GM21786 (cell line): ENCODE data around the gene GRK5.

Source experiments
- ATAC-seq: cut with Tn5 transposase; IDR thresholded peaks from one replicate; pipeline ENCODE4 v1.9.1; 2021; ENCODE audit not compliant: unreplicated experiment

GRK5 gene

DNA sequence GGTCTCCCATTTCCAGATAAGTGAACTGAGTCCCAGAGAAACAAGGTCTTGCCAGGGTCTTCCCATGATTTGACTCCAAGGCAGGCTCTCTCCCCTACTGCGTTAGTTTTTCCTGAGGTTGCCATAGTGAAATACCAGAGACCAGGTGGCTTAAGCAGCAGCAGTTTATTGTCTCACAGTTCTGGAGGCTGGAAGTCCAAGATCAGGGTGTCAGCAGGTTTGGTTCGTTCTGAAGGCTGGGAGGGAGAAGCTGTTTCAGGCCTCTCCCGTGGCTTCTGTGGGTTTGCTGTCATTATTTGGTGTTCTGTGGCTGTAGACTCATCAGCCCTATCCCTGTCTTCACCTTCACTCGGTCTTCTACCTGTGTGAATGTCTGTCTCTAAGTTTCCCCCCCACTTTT is 129.9 kb downstream of the GRK5 start:
- no peak for ATAC-seq

DNA sequence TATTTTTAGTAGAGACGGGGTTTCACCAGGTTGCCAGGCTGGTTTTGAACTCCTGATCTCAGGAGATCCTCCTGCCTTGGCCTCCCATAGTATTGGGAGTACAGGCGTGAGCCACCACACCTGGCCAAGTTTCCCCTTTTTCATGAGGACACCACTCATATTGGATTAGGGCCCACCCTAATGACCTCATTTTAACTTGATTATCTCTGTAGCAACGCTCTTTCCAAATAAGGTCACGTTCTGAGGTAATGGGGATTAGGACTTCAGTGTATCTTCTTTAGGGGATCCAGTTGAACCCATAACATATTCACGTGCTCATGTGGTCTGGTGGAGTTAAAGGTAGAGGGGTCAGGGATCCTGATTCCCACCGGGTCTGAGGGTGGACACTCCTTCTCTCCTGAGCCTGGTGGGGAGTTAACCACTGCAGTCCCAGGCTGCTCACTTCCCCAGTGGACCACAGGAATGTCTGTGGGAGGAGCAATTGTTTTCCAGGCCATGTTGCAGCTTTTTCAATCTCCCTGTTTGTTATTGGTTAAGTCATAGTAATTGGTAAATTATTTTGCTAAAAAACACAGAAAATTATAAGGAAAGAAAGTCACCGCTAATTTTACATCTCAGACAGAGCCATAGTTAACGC is 130.5 kb downstream of the GRK5 start:
- ATAC-seq, result no peak

DNA sequence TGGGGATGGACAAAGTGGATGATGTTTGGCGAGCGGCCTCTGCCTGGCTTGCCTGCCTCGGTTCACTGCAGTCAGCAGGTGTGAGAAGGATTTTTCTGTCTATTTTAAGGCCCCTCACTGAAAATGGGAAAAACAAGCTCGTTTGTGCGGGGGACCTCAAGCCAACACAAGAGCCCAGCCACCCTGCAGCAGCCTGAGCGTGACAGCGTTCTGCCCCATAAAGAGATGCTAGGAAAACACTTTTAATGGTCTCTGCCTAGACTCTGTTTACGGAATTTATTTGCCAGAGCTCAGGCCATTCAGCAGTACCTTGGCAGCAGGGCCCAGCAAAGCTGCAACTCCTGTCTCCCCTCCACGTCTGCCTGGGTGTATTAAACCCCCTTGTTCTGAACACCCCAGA is 131.7 kb downstream of the GRK5 start:
- no peak for ATAC-seq

DNA sequence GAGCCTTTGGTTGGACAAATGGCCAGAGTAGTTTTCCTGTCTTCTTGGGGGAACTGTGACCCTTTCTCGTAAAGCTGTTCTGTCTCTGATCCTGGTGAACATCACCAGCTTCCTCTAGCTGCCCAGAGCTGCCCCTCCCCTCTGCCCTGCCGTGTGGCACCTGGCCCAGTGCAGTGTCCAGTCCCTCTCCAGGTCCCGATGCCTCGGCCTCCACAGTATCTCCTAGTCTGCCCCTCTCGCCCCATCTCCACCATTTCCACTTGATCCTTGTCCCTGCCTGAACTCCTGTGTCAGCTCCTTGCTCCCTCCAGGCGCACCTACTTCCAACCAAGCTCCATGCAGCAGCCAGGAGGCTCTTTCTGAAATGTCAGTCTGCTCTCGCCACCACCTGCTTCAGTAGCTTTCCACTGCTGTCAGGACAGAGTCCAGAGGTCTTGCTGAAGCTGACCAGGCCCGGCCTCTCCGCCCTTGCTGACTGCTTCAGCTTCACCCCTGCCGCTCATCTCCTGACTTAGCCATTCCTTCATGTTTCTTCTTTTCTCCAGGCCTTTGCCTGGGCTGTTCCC is 133.6 kb downstream of the GRK5 start:
- ATAC-seq, result no peak

DNA sequence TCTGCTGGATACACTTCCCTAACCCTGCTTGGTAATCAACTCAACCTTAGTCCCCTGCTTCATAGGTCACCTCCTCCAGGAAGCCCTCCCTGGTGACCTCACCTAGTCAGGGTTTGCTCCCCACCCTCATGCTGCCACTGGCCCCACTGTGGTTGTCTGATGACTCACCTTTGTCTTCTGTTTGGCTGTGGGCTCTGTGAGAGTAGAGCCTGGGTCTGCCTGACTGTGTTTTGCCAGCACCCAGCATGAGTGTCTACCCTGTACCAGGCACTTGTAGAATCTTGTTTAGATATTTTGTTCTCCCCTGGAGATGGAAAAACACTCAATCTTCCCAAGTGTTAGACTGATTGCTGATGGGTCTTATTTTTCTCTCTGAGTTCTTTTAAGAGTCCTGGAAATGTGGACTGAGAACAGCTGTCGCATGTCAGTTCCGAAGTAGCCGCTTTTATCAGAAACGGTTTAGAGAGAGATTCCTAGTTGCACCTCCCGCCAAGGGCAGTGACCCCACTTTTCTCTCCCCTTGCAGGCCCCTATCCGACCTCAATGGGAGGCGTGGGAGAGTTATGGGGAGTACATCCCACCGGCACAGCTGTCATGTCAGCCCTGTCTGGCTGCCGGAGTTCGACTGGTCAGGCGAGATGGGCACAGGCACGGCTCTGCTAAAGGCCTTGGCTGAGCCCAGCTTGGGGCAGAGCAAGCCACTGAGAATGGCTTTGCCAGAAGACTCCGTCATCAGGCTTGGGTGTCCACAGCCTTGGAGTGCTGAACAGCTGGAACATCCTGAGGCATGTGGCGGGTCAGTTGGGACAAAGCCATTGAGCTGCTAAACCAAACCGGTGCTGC is 134.3 kb downstream of the GRK5 start:
- no peak for ATAC-seq

DNA sequence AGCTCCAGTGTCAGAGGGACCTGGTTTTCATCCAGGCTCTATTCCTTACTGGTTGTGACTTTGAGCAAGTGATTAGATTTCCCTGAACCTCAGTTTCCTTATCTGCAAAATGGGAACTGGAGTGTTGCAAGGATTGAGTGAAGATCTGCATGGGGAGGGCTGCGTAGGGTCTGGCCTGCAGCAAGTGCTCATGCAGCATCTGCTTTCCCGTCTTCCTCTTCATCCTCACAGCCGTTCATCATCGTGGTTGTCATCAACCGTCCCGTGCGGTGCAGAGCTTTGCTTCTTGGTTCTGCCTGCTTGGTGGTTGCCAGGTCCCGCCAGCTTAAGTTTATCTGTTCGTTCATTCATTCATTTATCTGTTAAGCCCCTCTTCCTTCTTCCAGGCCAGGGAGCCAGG is 135.0 kb downstream of the GRK5 start:
- ATAC-seq, result no peak

DNA sequence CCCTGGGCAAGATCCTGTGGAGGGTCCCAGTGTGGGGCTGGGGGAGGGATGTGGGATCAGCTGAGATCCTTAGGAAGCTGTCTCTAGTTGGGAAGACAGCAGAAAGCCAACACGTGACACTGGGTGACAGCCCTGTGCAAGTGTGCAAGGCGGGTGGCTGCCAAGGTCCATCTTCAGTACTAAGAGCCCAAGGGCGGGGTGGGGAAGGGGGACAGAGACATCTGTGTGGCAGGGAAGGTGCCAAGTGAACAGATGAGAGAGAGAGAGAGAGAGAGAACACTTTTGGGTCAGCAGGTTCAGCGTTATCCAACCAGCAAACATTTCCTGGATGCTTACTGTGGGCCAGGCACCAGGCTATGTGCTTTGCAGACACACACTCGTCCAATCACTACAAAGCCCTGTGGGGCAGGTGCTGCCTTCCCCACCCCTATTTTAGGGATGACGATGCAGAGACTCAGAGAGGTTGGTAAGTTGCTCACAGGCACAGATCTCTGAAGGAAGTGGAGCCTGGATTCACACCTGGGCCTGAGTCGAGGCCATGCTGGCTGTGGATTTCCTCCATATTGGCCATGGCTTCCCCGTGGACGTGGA is 135.7 kb downstream of the GRK5 start:
- no peak for ATAC-seq

DNA sequence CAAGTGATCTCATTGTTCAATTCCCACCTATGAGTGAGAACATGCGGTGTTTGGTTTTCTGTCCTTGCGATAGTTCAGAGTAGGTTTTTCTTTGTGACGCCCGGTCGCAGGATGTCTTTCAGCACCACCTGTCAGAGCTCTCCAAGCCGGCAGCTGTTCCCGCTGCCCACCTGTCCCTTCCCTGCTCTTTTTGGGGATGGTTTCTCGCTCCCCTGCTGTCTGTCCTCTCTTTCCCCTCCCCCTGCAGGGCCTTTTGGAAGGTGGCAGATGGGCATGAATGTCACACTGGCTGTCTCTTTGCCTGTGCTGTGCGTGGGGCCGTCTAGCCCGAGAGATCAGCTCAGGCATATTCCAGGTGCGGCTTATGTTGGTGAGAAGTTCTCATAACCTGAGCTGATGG is 137.0 kb downstream of the GRK5 start:
- no peak for ATAC-seq

DNA sequence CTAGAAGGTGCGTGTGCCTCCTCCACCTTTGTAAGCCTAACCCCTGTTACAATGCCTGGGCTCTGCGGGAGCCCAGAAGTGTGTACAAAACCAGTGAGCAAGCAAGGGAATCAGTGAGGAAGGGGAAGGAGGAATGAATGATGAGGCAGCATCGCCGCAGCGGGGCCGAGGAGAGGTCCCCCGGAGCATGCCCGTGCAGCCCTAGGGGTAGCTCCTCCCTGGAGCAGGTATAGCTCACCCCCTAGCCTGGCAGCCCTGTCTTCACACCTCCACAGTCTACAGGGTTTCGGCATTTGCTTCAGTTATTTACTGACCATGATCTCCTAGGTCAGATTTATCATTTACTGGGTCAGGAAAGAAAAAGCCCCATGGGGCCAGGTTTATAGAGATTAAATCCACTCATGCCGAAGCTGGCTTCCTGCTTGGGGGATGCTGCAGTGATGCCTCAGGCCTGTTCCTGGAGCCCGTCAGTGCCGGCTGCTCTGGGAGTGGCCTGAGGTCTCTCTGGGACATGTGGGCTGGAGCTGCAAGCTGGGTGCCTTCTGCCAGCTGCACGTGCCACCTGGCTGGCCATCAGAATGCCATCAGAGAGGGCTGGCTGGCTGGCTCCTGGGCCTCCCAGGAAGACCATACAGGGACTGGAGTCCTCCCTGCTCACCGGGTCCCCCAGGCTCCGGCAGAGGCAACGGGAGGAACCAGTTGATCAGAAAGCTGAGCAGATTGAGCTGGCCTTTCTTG is 138.9 kb downstream of the GRK5 start:
- ATAC-seq, result no peak

DNA sequence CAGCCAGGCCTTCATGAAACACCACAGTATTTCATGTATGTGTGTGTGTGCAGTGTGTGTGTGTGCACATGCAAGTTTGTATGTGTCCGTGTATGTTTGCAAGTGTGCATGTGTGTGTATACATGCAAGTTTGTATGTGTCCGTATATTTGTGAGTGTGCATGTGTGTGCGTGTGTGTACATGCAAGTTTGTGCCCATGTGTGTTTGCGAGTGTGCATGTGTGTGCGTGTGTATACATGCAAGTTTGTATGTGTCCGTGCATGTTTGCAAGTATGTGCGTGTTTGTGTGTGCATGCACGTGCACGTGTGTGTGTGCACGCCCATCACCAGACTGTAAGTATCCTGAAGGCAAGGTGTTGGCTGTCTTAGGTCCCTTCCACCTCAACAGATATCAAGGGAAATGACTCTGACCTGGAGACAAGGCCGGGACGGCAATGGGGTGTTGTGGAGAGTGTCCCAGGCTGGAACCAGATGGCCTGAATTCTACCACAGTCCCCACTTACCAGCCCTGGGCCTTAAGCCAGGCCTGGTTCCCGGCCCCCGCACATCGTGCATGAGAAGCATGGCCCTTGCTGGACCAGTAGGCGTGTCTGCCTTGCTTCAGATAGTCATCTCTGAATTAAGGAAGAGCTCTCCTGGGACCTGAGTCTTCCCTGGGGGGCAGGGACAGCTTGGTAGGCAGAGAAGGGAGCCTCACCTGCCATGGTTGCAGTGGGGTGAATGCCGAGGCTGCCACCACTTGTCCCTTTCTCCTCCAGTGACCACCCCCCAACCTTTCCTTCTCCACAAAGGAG is 140.0 kb downstream of the GRK5 start:
- no peak for ATAC-seq

DNA sequence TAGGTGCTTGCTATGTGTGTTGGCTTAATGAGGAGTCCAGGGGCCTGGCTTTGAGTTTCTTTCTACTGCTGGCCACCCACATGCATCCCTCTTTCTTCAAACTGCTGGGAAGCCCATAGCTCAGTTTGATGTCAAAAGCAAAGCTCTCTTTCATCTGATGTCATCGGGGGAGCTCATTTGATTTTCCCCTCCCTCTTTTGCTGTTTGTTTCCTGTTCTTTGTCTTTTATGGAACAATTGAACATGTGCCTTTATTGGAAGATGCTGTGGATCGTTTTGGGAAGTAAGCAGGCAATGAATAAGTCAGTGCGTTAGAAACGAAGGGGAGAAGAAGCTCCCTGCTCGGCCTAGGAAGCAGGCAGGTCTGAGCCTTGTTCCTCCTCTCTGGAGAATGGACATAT is 140.7 kb downstream of the GRK5 start:
- ATAC-seq, result no peak

DNA sequence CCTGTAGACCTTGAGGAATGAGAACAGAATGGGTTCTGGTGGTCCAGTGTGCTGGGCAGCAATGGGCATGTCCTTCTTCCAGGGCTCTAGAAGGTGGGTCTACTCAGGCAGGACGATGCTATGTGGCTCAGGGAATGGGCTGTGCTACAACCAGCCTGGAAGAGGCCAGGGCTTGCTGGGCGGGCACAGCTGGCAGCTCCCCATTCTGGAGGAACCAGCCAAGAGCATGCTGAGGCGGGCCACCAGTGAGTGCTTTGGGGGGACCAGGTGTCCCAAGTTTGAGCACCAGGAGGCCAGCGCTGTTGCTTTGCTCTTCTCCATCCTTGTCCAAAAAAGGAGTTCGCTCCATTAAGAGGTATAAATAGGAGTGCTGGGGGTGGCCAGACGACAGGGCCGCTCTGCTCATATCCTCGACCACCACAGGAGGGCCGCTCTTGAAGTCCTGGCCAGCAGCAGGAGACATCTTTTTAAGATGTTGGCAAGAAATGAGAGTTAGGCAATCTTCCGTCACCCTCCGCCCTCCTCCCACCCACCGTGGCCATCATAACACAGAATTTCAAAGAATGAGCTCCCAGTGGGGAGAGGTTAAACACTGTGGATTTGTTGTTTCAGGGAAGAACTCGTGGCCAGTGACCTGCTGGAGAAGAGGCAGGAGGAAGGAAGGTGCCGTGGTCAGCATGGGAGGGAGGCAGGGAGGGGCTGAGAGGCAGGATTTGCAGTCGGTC is 141.3 kb downstream of the GRK5 start:
- no peak for ATAC-seq

DNA sequence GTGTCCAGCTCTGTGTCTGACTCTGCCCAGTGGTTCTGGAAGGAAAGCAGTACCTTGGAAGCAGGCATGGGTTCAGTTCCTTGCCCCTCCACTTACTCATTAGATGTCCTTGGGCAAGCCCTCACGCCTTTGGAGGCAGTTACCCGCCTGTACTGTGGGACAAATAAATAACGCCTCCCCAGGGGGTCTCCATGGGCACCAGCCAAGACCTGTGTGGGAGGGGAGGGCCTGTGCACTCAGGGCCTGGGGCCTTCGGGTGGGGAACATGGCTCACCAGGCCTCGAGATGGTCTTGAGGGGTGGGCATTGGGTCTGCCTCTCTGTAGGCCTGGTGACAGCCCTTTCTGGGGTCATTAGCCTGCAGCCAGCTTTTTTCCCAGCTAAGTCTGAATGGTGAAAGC is 142.0 kb downstream of the GRK5 start:
- no peak for ATAC-seq

DNA sequence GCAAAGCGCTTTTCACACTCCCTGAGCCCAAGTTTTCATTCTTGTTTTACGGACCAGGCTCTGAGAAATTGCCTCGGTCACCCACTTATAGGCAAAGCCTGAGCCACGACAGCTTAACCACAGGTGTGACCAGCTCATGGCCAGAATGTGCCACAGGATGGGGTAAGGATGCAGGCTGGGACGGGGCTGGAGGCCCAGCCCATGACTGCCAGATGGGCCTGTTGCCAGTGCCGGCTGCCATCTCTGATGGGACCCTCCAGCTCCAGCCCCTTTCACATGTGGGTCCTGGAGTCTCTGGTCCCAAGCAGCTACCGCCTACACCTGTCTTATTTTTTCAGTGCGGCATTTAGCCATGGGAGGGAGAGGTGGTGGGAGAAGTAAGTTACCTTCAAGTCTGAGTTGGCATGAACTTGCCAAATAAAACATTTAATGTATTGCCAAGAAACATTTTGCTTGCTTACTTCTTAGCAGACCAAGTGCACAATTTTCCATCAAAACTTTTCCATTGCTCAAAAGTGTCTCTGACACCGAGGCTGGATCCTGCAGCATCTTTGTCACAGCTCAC is 142.6 kb downstream of the GRK5 start:
- ATAC-seq, result no peak

DNA sequence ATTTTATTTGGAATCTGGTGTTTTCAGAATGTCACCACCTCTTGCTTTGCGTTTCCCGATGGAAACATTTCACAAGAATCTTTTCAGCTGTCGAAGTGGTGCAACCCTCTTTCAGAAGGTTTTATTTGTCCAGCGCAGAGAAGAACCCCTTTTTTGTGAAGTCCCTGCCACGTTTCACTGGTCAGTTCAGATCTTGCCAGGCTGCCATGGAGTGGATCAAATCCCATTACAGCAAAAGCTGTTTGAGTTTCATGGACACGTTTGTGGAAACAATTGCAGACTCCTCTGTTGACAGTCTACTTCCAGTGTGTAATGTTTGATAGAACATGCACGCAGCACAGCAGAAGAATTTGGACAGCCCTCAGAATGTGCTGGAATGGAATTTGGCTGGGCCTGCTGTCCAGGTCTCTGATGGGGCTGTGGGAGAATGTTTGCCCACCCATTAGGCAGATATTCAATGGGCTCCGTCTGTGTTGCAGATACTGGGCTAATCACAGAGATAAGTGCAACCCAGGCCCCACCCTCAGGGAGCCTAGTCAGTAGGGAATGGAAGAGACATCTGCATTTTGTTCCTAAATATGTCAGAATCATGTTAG is 143.2 kb downstream of the GRK5 start:
- ATAC-seq, result no peak

DNA sequence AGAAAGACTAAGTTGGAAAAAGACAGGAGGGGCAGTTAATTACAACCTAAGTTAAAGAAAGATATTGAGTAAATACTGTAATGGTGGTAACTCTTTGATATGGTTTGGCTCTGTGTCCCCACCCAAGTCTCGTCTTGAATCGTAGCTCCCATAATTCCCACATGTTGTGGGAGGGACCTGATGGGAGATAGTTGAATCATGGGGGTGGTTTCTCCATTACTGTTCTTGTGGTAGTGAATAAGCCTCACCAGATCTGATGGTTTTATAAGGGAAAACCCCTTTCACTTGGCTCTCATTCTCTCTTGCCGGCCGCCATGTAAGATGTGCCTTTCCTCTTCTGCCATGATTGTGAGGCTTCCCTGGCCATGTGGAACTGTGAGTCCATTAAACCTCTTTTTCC is 143.8 kb downstream of the GRK5 start:
- no peak for ATAC-seq

DNA sequence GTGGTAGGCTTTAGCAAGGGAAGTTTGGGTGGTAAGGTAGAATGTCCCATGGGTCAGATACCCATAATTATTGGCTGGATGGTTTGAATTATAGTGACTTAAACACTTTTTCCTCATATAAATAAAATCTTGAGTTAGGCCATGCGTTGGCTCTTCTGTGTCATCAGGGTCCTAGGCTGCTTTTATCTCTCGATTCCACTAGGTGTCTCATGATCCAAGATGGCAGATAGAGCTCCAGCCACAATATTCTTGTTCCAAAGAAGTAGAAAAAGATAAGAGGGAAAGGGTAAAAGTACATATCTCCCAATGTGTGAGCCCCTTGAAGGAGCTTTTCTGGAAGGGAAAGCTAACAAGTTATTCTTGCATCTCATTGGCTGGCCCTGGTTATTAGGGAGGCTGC is 144.7 kb downstream of the GRK5 start:
- ATAC-seq, result no peak

DNA sequence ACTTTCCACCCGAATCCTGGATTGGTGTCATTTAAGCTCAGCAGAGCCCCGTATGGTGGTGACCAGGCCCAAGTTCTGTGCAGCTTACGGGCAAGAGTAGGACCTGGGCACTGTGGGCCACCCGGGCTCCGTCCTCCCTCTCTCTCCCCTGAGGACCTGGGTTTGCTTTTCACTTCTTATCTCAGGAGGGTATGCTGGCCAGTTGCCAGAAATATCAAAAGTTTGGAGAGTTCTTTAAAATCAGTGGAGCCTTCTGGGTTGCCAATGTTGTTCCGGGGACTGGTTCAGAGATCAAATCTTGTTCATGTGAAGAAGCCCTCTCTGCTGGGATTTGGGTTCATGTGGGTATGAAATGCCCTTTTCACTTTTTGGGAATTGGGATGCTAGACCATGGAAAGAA is 145.4 kb downstream of the GRK5 start:
- ATAC-seq, result no peak

DNA sequence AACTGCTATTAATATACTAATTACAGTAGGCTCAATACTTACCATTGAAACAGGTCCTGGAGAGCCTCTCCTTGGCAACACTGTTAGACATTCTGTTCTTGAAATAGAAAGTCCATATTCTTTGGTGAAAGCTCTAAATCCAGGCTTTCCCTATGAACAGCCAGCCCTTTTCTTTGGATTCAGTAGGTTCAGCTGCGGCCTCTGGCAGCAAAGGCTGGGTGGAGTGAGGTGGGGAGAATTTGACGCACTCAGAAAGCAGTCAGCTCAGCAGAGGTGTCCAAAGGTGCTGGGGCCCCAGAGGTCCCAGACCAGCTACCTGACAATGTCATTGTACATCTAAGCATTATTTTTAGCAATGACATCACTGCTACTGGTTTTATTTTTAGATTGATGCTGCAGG is 146.1 kb downstream of the GRK5 start:
- ATAC-seq, result no peak
